ACC112 (cell line): ENCODE data around the gene LIN28B.

Experiments
- H2AFZ ChIP-seq: fragments of 200-600 bp; sonication (generic); one replicate; pipeline ENCODE4 v1.6.0; 2017; ENCODE audit warnings: antibody characterized with exemption, low read length; ENCODE audit not compliant: unreplicated experiment
- H3K27ac ChIP-seq: fragments of 200-600 bp; sonication (generic); 2 replicates; pipeline ENCODE4 v1.5.1; 2014; ENCODE audit warnings: low read depth, mild to moderate bottlenecking, antibody characterized with exemption, low read length, moderate library complexity
- H3K27me3 ChIP-seq: fragments of 200-600 bp; sonication (generic); 2 replicates; pipeline ENCODE4 v1.6.1; 2014; ENCODE audit warnings: mild to moderate bottlenecking, antibody characterized with exemption, low read length, moderate library complexity, mixed read lengths; ENCODE audit not compliant: insufficient read depth
- H3K36me3 ChIP-seq: fragments of 200-600 bp; sonication (generic); 2 replicates; pipeline ENCODE4 v1.6.1; 2016; ENCODE audit warnings: mild to moderate bottlenecking, antibody characterized with exemption, low read length, moderate library complexity, mixed read lengths; ENCODE audit not compliant: insufficient read depth
- H3K4me1 ChIP-seq: fragments of 200-600 bp; sonication (generic); one replicate; pipeline ENCODE4 v1.6.1; 2016; ENCODE audit warnings: low read length, mixed read lengths; ENCODE audit not compliant: insufficient read depth, unreplicated experiment, control insufficient read depth
- H3K4me3 ChIP-seq: fragments of 200-600 bp; sonication (generic); 2 replicates; pipeline ENCODE4 v1.5.1; 2014; ENCODE audit warnings: mild to moderate bottlenecking, low read depth, low read length
- H3K79me2 ChIP-seq: fragments of 200-600 bp; sonication (generic); one replicate; pipeline ENCODE4 v1.6.0; 2016; ENCODE audit warnings: low read length; ENCODE audit not compliant: control insufficient read depth, unreplicated experiment, insufficient read depth

Gene LIN28B

DNA sequence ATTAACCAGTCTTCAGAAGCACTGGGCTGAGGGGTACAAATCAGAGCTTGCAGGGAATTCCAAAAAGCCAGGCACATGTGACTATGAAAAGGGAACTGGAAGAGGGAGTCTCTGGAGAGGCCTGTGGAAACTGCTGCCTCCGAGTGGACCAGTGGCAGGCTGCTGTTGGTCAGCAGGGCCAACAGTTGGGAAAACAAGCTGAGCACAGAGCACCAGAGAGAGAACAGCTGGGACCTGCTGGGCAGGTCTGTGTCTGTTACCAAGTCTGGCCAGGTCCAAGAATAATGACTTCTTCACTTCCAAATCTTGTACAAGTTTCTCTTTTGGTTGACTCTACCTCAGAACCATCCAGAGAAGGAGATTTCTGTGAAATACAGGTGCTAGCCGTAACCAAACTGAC is 81.4 kb downstream of the LIN28B start:
- H3K27me3 ChIP-seq = no peaks in the 10 kb centered on the region
- peaks cover 18% of the 10 kb centered on the region for H3K4me1 ChIP-seq
- H3K27ac ChIP-seq = no peak overlapping the region
- H2AFZ ChIP-seq = peak overlapping the region; percentile 40
- no peaks in the 10 kb centered on the region for H3K79me2 ChIP-seq
- no peaks in the 10 kb centered on the region for H3K36me3 ChIP-seq
- no peak overlapping the region for H3K4me3 ChIP-seq

DNA sequence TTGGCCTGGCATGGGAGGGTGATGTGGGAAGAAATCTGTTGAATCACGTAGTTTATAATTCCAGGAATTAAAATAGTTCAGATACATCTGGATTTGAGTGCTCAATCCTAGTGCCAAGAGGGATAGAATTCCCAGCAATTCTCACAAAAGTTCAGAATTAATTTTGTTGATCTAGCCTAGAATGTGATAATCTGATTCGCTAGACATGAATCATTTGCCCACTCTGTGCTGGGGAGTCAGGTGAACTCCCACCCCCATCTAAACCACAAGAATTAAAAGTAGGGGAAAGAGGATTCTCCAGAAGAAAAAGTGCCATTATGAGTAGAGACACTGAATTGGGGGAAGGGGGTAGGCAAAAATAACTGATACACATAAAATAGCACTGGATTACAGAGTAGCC is 85.0 kb downstream of the LIN28B start:
- H3K79me2 ChIP-seq = no peaks in the 10 kb centered on the region
- H3K36me3 ChIP-seq = no peaks in the 10 kb centered on the region
- no peaks in the 10 kb centered on the region for H3K27me3 ChIP-seq
- H2AFZ ChIP-seq = peak overlapping the region; percentile 18
- H3K4me1 ChIP-seq = peaks cover 18% of the 10 kb centered on the region
- H3K4me3 ChIP-seq = no peak overlapping the region
- no peak overlapping the region for H3K27ac ChIP-seq

DNA sequence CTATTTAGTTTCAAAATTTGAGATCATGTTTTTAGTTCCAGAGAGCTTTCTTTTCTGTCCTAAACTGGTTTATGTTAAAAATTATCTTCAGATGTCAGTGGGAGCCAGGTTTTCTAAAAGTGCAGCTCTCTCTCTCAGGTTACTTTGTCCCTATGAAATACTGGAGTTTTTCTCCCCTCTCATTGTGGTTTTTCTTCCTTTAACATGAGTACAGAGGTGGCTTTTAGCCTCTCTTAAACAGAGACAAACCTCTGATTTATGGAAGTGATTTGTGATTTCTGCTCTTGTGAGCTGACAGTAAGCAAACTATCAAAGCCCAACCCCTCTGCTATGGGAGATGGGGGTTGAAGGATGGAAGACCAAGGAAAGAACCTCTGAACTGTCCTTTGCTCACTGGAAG is 85.7 kb downstream of the LIN28B start:
- Histone ChIP-seq H3K36me3 (no peaks in the 10 kb centered on the region), H2AFZ (peak overlapping the region; percentile 79), H3K4me3 (no peak overlapping the region), H3K79me2 (no peaks in the 10 kb centered on the region), H3K27ac (no peak overlapping the region), H3K27me3 (no peaks in the 10 kb centered on the region), H3K4me1 (peaks cover 18% of the 10 kb centered on the region)

DNA sequence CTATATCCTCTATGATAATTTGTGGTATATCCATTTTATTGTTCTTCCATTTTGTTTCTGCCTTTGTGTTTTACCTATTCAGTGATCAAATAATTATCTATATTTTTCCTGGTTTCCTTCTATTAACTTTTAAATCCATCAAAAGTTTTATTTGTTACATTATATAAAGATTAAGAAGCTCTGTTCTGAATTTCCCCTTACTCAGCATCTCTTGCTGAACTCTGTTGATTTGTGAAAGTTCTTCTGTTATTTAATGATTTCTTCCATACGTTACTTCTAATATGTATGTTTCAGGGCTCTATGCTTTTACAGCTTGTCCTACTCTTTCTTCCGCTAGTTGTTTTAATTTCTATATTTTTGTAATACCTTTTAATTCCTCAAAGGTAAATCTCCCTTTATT is 87.1 kb downstream of the LIN28B start:
- no peaks in the 10 kb centered on the region for H3K27me3 ChIP-seq
- H3K27ac ChIP-seq = no peak overlapping the region
- no peaks in the 10 kb centered on the region for H3K36me3 ChIP-seq
- H3K79me2 ChIP-seq = no peaks in the 10 kb centered on the region
- H2AFZ ChIP-seq = no peak overlapping the region
- H3K4me3 ChIP-seq = no peak overlapping the region
- H3K4me1 ChIP-seq = peaks cover 18% of the 10 kb centered on the region

DNA sequence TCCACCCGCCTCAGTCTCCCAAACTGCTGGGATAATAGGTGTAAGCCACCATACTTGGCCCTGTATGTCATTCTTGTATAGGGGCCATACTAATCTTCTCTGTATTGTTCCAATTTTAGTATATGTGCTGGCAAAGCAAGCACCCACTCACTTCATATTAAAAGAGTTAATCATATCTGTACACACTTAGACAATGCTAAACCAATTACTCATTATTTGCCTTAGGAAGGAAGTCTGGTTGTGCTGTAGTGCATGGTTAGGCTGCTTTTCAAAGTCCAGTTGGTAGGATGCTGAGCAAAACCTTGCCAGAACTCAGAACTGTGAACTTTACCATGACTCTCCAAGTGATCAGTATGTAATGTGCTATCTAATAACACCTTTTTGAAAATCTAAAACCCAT is 88.6 kb downstream of the LIN28B start:
- Histone ChIP-seq H2AFZ (no peak overlapping the region), H3K27me3 (no peaks in the 10 kb centered on the region), H3K79me2 (no peaks in the 10 kb centered on the region), H3K4me1 (peaks cover 18% of the 10 kb centered on the region), H3K27ac (no peak overlapping the region), H3K36me3 (no peaks in the 10 kb centered on the region), H3K4me3 (no peak overlapping the region)

DNA sequence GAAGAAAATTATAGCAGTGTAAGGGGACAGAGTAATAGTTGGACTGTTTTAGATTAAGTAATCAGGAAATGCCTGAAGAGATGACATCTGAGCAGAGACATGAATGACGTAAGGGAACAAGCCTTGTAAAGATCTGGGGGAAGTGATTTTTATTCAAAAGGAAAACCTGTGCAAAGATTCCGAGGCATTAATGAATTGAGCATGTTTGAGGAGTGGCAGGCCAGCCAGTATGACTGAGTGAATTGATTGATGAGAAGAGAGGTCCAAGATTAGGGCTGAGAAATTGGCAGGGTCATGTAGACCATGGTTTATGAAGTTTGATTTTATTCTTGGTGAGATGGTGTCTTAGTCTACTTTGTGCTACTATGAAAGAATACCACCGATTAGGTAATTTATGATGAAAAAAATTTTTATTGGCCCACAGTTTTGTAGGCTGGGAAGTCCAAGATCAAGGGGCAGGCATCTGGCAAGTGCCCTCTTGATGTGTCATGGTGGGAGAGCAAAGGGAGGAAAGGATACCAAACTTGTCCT is 95.1 kb downstream of the LIN28B start:
- Histone ChIP-seq H3K27ac (peak overlapping the region; percentile 24; the same call in 1 of the 2 replicates), H3K27me3 (no peaks in the 10 kb centered on the region), H3K36me3 (no peaks in the 10 kb centered on the region), H2AFZ (peak overlapping the region; percentile 9), H3K79me2 (no peaks in the 10 kb centered on the region), H3K4me1 (peaks cover 12% of the 10 kb centered on the region), H3K4me3 (no peak overlapping the region)

DNA sequence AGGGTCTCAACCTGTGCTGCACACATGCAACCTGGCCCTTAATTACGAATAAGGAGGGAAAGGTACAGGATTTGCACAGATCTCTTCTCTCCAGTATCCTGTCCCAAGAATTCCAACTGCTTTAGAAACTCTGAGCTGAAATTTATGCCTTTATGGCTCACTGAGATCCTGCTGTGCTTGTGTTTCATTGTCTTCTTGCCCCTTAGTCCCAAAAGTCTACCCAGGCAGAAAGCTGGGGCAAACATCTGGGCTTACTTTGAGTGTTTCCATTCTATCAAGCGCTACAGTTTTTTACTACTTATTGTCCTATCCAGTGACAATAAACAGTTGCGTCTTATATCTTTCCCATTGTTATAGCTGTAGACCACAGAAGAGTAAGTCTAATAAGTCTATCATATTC is 99.7 kb downstream of the LIN28B start:
- H3K4me3 ChIP-seq = no peak overlapping the region
- no peaks in the 10 kb centered on the region for H3K79me2 ChIP-seq

DNA sequence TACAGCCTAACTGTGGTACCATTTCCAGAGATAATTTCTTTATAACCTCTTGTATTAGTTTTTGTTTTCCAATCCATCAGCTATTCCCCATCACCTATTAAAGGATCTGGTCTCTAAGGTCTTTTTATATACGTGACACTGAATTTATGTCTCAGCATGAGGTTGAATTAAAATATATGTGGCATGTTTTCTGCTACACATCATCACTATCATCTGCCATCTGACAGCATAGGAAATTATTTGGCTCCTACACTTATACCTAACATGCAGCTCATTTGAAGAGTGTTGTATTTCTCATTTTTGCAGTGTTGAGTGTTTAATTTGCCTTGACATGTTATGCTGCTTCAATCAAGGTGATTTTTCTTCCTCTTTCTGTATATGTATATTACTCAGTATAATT is 100.3 kb downstream of the LIN28B start:
- Histone ChIP-seq H3K27me3 (no peaks in the 10 kb centered on the region), H3K27ac (no peak overlapping the region), H3K36me3 (no peaks in the 10 kb centered on the region), H3K4me3 (no peak overlapping the region), H2AFZ (no peak overlapping the region), H3K4me1 (peaks cover 4% of the 10 kb centered on the region), H3K79me2 (no peaks in the 10 kb centered on the region)

More for the DNA sequence above, 99.7 kb downstream of the LIN28B start:
- no peak overlapping the region for H3K27ac ChIP-seq
- no peak overlapping the region for H2AFZ ChIP-seq
- H3K36me3 ChIP-seq = no peaks in the 10 kb centered on the region
- no peaks in the 10 kb centered on the region for H3K27me3 ChIP-seq
- peaks cover 10% of the 10 kb centered on the region for H3K4me1 ChIP-seq

DNA sequence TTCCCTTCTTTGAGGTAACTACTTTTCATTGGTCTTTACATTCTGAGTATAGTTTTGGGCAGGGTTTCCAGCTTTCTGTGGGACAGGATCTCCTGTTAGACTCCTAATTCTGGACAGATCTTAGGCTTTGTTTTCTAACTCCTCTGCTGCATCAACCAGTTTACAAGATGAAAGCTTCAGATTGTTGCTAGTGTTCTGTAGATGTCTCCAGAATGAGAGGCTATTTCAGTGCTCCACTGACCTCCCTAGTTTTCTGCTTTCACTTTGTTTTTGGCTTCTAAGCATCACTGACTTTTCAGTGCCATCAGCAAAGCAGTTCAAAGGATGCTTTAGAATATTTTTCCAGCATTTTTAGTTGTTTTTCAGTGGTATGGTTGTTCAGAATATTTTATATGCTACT is 101.4 kb downstream of the LIN28B start:
- H3K4me1 ChIP-seq = no peaks in the 10 kb centered on the region
- H3K36me3 ChIP-seq = no peaks in the 10 kb centered on the region
- H3K4me3 ChIP-seq = no peak overlapping the region
- no peak overlapping the region for H3K27ac ChIP-seq
- peak overlapping the region; percentile 98 for H2AFZ ChIP-seq
- no peaks in the 10 kb centered on the region for H3K27me3 ChIP-seq
- no peaks in the 10 kb centered on the region for H3K79me2 ChIP-seq

DNA sequence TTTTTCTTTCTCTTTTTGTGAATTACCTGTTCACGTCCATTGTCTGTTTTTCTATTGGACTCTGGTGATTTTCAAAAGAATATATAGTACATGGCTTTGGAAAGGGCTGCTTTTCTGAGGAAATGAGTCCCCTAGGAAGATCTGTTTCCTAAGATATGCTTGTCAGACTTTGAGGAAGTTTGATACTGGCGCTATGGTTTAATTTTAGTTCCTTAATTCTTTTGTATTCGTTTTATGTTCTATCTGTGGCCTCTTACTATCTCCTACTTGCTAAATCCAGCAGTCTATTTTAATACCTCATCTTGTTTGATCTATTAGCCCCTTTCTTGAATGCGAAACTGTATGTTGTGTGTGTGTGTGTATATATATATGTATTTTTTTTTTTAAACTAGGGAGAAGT is 101.9 kb downstream of the LIN28B start:
- Histone ChIP-seq H3K4me3 (no peak overlapping the region), H3K4me1 (no peaks in the 10 kb centered on the region), H3K36me3 (no peaks in the 10 kb centered on the region), H3K27me3 (no peaks in the 10 kb centered on the region), H2AFZ (no peak overlapping the region), H3K27ac (no peak overlapping the region), H3K79me2 (no peaks in the 10 kb centered on the region)

DNA sequence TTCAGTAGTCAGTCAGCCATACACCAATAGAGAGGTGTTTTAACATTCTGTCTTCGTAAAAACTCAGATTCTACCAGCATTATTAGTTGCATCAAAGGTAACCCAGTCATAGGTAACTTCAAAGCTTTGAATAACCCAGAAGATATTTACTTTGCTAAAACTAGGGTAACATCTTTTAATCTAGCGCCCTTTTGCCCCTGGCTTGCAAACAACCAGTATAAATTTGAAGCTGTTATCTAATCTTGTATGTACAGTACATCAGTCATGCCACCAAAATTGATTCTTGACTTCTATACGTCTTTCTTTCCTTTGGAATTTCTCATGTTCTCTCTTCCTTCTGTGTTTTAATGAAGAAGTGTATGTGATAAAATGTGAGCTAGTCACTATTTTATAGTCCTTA is 109.3 kb downstream of the LIN28B start:
- Histone ChIP-seq H3K4me3 (no peak overlapping the region), H3K27ac (no peak overlapping the region), H2AFZ (no peak overlapping the region), H3K27me3 (no peaks in the 10 kb centered on the region), H3K79me2 (no peaks in the 10 kb centered on the region), H3K4me1 (peaks cover 8% of the 10 kb centered on the region), H3K36me3 (no peaks in the 10 kb centered on the region)
